MCF 10A (cell line): Measurements from ENCODE around the gene PPM1L. TPM values are rescaled to one million over a fixed set of nuclear protein-coding genes. Genes with fewer than 3 reads are reported as not detected.

Experiments used
- BruUV-seq: library from RNA; stranded (reverse); fragments of 400-500 nt; replicated peaks from 2 replicates; lab custom pipeline; 2021; lab: Mats Ljungman, UMichigan
- CTCF ChIA-PET: fragments of 300-600 bp; sonication (Branson Sonifier 250); formaldehyde crosslinking; extraction: SDS; loops from one replicate; lab custom pipeline; 2021; ENCODE audit warnings: antibody characterized with exemption, inconsistent platforms; lab: Yijun Ruan, JAX
- POLR2A ChIA-PET: fragments of 300-600, 350-650 bp; sonication (Branson Sonifier 250); formaldehyde crosslinking; extraction: SDS; loops from one replicate; lab custom pipeline; 2020; ENCODE audit warnings: antibody characterized with exemption, inconsistent platforms; lab: Yijun Ruan, JAX
- DNase-seq: peaks from one replicate; pipeline ENCODE4 v3.0.0-alpha.2; 2018; ENCODE audit not compliant: unreplicated experiment
- H3K27ac Mint-ChIP-seq: one replicate; pipeline ENCODE4 v1.8.0; 2022; ENCODE audit warnings: mild to moderate bottlenecking, low read depth, mixed read lengths; ENCODE audit not compliant: unreplicated experiment
- H3K27me3 Mint-ChIP-seq: one replicate; pipeline ENCODE4 v1.8.0; 2022; ENCODE audit warnings: mixed read lengths; ENCODE audit not compliant: insufficient read depth, unreplicated experiment
- H3K36me3 Mint-ChIP-seq: one replicate; pipeline ENCODE4 v1.8.0; 2022; ENCODE audit warnings: mild to moderate bottlenecking, moderate library complexity, mixed read lengths; ENCODE audit not compliant: insufficient read depth, unreplicated experiment
- H3K4me1 Mint-ChIP-seq: one replicate; pipeline ENCODE4 v1.8.0; 2022; ENCODE audit warnings: mixed read lengths; ENCODE audit not compliant: insufficient read depth, unreplicated experiment
- H3K4me3 Mint-ChIP-seq: one replicate; pipeline ENCODE4 v1.8.0; 2022; ENCODE audit warnings: mild to moderate bottlenecking, moderate library complexity, mixed read lengths; ENCODE audit not compliant: unreplicated experiment
- H3K9me3 Mint-ChIP-seq: one replicate; pipeline ENCODE4 v1.8.0; 2022; ENCODE audit warnings: mixed read lengths; ENCODE audit not compliant: unreplicated experiment
- CTCF ChIP-seq: fragments of 200-600 bp; IDR thresholded peaks from one replicate; pipeline ENCODE4 v1.8.0; 2022; ENCODE audit warnings: antibody characterized with exemption, mild to moderate bottlenecking; ENCODE audit not compliant: unreplicated experiment
- intact Hi-C: fragments of 100-400 bp; cut with micrococcal nuclease; formaldehyde crosslinking; loops from 2 replicates; pipeline ENCODE4 v1.14.1; 2022
- total RNA-seq: library from RNA; stranded (reverse); gene quantifications from 2 replicates; pipeline ENCODE4 v1.2.3, GENCODE V29; 2022

The PPM1L gene
- total RNA-seq, 1 experiment from 2014 or later: 2.1 TPM

GRCh38 chr3:161064413-161064812 is 308.4 kb downstream of the PPM1L start:
- intact Hi-C loops: no loop called here
- H3K4me1 Mint-ChIP-seq: peaks cover 8% of the 10 kb centered on the region
- DNase-seq: no peak
- no peak overlapping the region for H3K4me3 Mint-ChIP-seq
- no peaks in the 10 kb centered on the region for H3K36me3 Mint-ChIP-seq
- no peaks in the 10 kb centered on the region for H3K9me3 Mint-ChIP-seq
- POLR2A ChIA-PET: interaction anchor here (0.8 kb wide), 1 partner anchor 14 kb away, joined by 3 read pairs; no protein-coding TSS in a partner anchor
- H3K27me3 Mint-ChIP-seq: no peaks in the 10 kb centered on the region
- CTCF ChIA-PET: no interaction called here
- no TSS peak for BruUV-seq
- no peak for TF ChIP-seq CTCF
- H3K27ac Mint-ChIP-seq: no peak overlapping the region

- no peak overlapping the region for H3K4me3 Mint-ChIP-seq
- CTCF ChIA-PET: interaction anchor here (0.7 kb wide), 1 partner anchor 191 kb away, joined by 3 read pairs; no protein-coding TSS in a partner anchor
- H3K9me3 Mint-ChIP-seq: no peaks in the 10 kb centered on the region
- DNase-seq: no peak
- POLR2A ChIA-PET: interaction anchor here (0.7 kb wide), 1 partner anchor 1055 kb away, joined by 3 read pairs; no protein-coding TSS in a partner anchor
- no peaks in the 10 kb centered on the region for H3K27me3 Mint-ChIP-seq
- H3K36me3 Mint-ChIP-seq: no peaks in the 10 kb centered on the region
- no peak overlapping the region for H3K27ac Mint-ChIP-seq
- peaks cover 23% of the 10 kb centered on the region for H3K4me1 Mint-ChIP-seq
- intact Hi-C loops: no loop called here
- no peak for TF ChIP-seq CTCF
- no TSS peak for BruUV-seq
These were observed 310.9 kb downstream of the PPM1L start for GRCh38 chr3:161066930-161067329.

GRCh38 chr3:161067335-161067734 is 311.3 kb downstream of the PPM1L start:
- Mint-ChIP-seq H3K36me3 (no peaks in the 10 kb centered on the region), H3K27me3 (no peaks in the 10 kb centered on the region), H3K4me3 (no peak overlapping the region), H3K27ac (no peak overlapping the region), H3K9me3 (no peaks in the 10 kb centered on the region), H3K4me1 (peaks cover 23% of the 10 kb centered on the region)
- DNase-seq: no peak
- intact Hi-C loops: no loop called here
- TF ChIP-seq CTCF: no peak
- ChIA-PET CTCF (interaction anchor here (0.7 kb wide), 1 partner anchor 48 kb away, joined by 3 read pairs; no protein-coding TSS in a partner anchor), POLR2A (interaction anchor here (0.7 kb wide), 1 partner anchor 1055 kb away, joined by 3 read pairs; no protein-coding TSS in a partner anchor)
- BruUV-seq: no TSS peak

- peak overlapping the region; percentile 13 for H3K27ac Mint-ChIP-seq
- CTCF ChIA-PET: interaction anchor here (0.5 to 1.7 kb wide), 6 partner anchors 9 to 391 kb away, joined by 3 to 6 read pairs (median 3); no protein-coding TSS in a partner anchor
These were observed 313.6 kb downstream of the PPM1L start for GRCh38 chr3:161069511-161070251.

More at GRCh38 chr3:161069511-161070251, 313.6 kb downstream of the PPM1L start:
- Mint-ChIP-seq H3K9me3 (no peaks in the 10 kb centered on the region), H3K4me1 (peaks cover 23% of the 10 kb centered on the region), H3K27me3 (no peaks in the 10 kb centered on the region), H3K36me3 (no peaks in the 10 kb centered on the region), H3K4me3 (peak overlapping the region; percentile 11)
- TF ChIP-seq CTCF: no peak
- no TSS peak for BruUV-seq
- peak; percentile 92 for DNase-seq
- intact Hi-C loops: no loop called here
- POLR2A ChIA-PET: interaction anchor here (0.8 to 1.6 kb wide), 3 partner anchors 27 to 151 kb away, joined by 3 to 5 read pairs (median 3); partner anchors contain the start of gene NMD3
